GOT3 (cell line): ENCODE results near the gene PID1.
"Not testable (repeated sequence)": the region's sequence is repeated elsewhere in the genome, so short reads cannot be mapped to it uniquely, and the experiment has no call there.

Source experiments
- DNase-seq: peaks from one replicate; lab custom pipeline; 2025; ENCODE audit warnings: mixed read lengths; lab: John Stamatoyannopoulos, UW

PID1 gene

GRCh38 chr2:229212241-229212640 lies 58.8 kb downstream of the PID1 start:
- DNase-seq = no peak

- no peak for DNase-seq
Observed at GRCh38 chr2:229210641-229211040, 60.4 kb downstream of the PID1 start.

- DNase-seq = no peak
Observed at GRCh38 chr2:229206548-229206947, 64.5 kb downstream of the PID1 start.

GRCh38 chr2:229205704-229206103 lies 65.4 kb downstream of the PID1 start:
- DNase-seq = no peak

- no peak for DNase-seq
Observed at GRCh38 chr2:229202646-229203045, 68.4 kb downstream of the PID1 start.

GRCh38 chr2:229201521-229201920 lies 69.6 kb downstream of the PID1 start:
- no peak for DNase-seq

GRCh38 chr2:229199267-229199666 lies 71.8 kb downstream of the PID1 start:
- no peak for DNase-seq

- no peak for DNase-seq
Observed at GRCh38 chr2:229196448-229196847, 74.6 kb downstream of the PID1 start.

- DNase-seq = no peak
Observed at GRCh38 chr2:229195346-229195947, 75.6 kb downstream of the PID1 start.

- no peak for DNase-seq
Observed at GRCh38 chr2:229193281-229193680, 77.8 kb downstream of the PID1 start.

GRCh38 chr2:229191413-229191812 lies 79.7 kb downstream of the PID1 start:
- no peak for DNase-seq

- not testable (repeated sequence) for DNase-seq
Observed at GRCh38 chr2:229187123-229187522, 84.0 kb downstream of the PID1 start.

GRCh38 chr2:229181641-229182040 lies 89.4 kb downstream of the PID1 start:
- no peak for DNase-seq

- no peak for DNase-seq
Observed at GRCh38 chr2:229180658-229181057, 90.4 kb downstream of the PID1 start.

- no peak for DNase-seq
Observed at GRCh38 chr2:229179628-229180027, 91.5 kb downstream of the PID1 start.

- DNase-seq = no peak
Observed at GRCh38 chr2:229178706-229179105, 92.4 kb downstream of the PID1 start.

GRCh38 chr2:229178117-229178516 lies 93.0 kb downstream of the PID1 start:
- DNase-seq = no peak

- no peak for DNase-seq
Observed at GRCh38 chr2:229176136-229176535, 95.0 kb downstream of the PID1 start.

- no peak for DNase-seq
Observed at GRCh38 chr2:229175497-229175863, 95.6 kb downstream of the PID1 start.

- DNase-seq = no peak
Observed at GRCh38 chr2:229174794-229175496, 96.1 kb downstream of the PID1 start.

- DNase-seq = no peak
Observed at GRCh38 chr2:229173825-229174359, 97.2 kb downstream of the PID1 start.

- DNase-seq = no peak
Observed at GRCh38 chr2:229170916-229171315, 100.2 kb downstream of the PID1 start.

- no peak for DNase-seq
Observed at GRCh38 chr2:229170171-229170570, 100.9 kb downstream of the PID1 start.

GRCh38 chr2:229169751-229170150 lies 101.3 kb downstream of the PID1 start:
- no peak for DNase-seq
